ENCODE data around the gene MYLK. TPM values are rescaled to one million over a fixed set of nuclear protein-coding genes. Genes with fewer than 3 reads are reported as not detected.

The MYLK gene
- total and polyA plus RNA-seq, 4 donors: 17.1 to 158 (median 41.9) TPM

DNA sequence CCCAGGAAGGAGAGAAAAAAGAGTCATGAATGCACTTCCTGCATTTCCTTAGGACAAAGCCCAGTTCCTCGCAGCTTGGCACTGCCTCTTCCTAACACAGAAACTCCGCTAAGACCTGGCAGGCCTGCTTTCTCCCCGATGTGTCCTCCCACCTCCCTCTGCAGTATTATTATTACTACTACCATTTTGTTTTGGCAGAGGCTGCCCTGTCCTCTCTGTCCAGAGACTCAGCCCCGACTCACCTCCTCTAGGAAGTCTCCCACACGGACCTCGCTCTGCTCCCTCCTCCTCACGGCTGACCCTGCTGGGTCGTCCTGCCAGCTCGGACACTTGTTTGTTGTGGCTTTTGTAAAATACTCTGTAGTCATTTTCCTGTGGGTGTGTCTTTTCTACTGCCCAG lies 192.1 kb downstream of the MYLK start:
- Histone ChIP-seq H3K9ac (ENCODE audit: low read depth in 1 of 2, low read length in 2 of 2) (no peak overlapping the region), H3K9me3 (ENCODE audit: control insufficient read depth in 4 of 4, low read length in 3 of 4) (no peaks in the 10 kb centered on the region), H3K4me3 (ENCODE audit: low read depth in 1 of 3, low read length in 3 of 3) (no peak overlapping the region), H3K27me3 (ENCODE audit: control insufficient read depth in 4 of 4, insufficient read depth in 4 of 4, low read length in 3 of 4) (no peaks in the 10 kb centered on the region), H3K36me3 (ENCODE audit: control insufficient read depth in 4 of 4, insufficient read depth in 3 of 4, low read depth in 1 of 4, low read length in 3 of 4) (peaks cover 4 to 56% (median 29%) of the 10 kb centered on the region in 4 donors), H3K27ac (ENCODE audit: low read depth in 1 of 2, low read length in 2 of 2) (peak overlapping the region in 1 of 2 donors; percentile 51), H3K4me1 (ENCODE audit: control insufficient read depth in 4 of 4, insufficient read depth in 4 of 4, low read length in 3 of 4) (peaks cover 0 to 6% (median 4%) of the 10 kb centered on the region in 4 donors)
- 70% methylated on average over 9 of the region's 9 CpGs for WGBS
- no peak for DNase-seq (ENCODE audit: low spot score)
- TF ChIP-seq SP1 (IDR thresholded peaks at IDR 0.05) (no peak), NR2F2 (IDR thresholded peaks at IDR 0.05) (no peak), JUND (IDR thresholded peaks at IDR 0.05) (no peak), HNF4A (conservative IDR thresholded peaks at IDR 0.05) (no peak), GABPA (IDR thresholded peaks at IDR 0.05 in 1 of 2, conservative IDR thresholded peaks at IDR 0.05 in 1 of 2) (no peak), RXRA (IDR thresholded peaks at IDR 0.05) (no peak), FOXA1 (IDR thresholded peaks at IDR 0.05) (no peak), EGR1 (IDR thresholded peaks at IDR 0.05; ENCODE audit: low read depth in 2 of 2) (no peak)
- TF ChIP-seq, protein P1, sequence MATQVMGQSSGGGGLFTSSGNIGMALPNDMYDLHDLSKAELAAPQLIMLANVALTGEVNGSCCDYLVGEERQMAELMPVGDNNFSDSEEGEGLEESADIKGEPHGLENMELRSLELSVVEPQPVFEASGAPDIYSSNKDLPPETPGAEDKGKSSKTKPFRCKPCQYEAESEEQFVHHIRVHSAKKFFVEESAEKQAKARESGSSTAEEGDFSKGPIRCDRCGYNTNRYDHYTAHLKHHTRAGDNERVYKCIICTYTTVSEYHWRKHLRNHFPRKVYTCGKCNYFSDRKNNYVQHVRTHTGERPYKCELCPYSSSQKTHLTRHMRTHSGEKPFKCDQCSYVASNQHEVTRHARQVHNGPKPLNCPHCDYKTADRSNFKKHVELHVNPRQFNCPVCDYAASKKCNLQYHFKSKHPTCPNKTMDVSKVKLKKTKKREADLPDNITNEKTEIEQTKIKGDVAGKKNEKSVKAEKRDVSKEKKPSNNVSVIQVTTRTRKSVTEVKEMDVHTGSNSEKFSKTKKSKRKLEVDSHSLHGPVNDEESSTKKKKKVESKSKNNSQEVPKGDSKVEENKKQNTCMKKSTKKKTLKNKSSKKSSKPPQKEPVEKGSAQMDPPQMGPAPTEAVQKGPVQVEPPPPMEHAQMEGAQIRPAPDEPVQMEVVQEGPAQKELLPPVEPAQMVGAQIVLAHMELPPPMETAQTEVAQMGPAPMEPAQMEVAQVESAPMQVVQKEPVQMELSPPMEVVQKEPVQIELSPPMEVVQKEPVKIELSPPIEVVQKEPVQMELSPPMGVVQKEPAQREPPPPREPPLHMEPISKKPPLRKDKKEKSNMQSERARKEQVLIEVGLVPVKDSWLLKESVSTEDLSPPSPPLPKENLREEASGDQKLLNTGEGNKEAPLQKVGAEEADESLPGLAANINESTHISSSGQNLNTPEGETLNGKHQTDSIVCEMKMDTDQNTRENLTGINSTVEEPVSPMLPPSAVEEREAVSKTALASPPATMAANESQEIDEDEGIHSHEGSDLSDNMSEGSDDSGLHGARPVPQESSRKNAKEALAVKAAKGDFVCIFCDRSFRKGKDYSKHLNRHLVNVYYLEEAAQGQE (IDR thresholded peaks at IDR 0.05): no peak
- TF ChIP-seq, protein P2, sequence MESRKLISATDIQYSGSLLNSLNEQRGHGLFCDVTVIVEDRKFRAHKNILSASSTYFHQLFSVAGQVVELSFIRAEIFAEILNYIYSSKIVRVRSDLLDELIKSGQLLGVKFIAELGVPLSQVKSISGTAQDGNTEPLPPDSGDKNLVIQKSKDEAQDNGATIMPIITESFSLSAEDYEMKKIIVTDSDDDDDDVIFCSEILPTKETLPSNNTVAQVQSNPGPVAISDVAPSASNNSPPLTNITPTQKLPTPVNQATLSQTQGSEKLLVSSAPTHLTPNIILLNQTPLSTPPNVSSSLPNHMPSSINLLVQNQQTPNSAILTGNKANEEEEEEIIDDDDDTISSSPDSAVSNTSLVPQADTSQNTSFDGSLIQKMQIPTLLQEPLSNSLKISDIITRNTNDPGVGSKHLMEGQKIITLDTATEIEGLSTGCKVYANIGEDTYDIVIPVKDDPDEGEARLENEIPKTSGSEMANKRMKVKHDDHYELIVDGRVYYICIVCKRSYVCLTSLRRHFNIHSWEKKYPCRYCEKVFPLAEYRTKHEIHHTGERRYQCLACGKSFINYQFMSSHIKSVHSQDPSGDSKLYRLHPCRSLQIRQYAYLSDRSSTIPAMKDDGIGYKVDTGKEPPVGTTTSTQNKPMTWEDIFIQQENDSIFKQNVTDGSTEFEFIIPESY (IDR thresholded peaks at IDR 0.05): no peak
- TF ChIP-seq, protein P3, sequence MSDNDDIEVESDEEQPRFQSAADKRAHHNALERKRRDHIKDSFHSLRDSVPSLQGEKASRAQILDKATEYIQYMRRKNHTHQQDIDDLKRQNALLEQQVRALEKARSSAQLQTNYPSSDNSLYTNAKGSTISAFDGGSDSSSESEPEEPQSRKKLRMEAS (IDR thresholded peaks at IDR 0.05): no peak
- TF ChIP-seq, protein P4, sequence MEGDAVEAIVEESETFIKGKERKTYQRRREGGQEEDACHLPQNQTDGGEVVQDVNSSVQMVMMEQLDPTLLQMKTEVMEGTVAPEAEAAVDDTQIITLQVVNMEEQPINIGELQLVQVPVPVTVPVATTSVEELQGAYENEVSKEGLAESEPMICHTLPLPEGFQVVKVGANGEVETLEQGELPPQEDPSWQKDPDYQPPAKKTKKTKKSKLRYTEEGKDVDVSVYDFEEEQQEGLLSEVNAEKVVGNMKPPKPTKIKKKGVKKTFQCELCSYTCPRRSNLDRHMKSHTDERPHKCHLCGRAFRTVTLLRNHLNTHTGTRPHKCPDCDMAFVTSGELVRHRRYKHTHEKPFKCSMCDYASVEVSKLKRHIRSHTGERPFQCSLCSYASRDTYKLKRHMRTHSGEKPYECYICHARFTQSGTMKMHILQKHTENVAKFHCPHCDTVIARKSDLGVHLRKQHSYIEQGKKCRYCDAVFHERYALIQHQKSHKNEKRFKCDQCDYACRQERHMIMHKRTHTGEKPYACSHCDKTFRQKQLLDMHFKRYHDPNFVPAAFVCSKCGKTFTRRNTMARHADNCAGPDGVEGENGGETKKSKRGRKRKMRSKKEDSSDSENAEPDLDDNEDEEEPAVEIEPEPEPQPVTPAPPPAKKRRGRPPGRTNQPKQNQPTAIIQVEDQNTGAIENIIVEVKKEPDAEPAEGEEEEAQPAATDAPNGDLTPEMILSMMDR (IDR thresholded peaks at IDR 0.05; ENCODE audit: low read depth, low read length, missing input control): no peak

DNA sequence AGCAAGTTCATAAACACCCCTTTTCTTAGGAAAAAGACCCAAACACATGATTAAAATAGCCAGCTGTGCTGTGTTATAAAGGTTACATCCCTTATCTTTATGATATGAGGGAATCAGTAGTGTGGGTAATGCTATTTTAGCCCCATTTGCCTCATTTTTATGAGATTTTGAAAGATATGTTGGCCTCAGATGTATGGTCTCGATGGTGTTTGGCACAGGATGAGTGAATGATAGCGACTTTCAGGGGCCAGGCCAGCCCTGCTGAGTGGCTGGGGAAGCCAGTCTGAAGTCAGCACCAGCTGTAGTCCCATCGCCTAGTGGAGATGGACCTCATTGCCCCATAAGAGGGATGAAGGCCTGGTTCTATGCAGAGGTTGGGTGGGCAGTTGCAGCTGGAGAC lies 194.3 kb downstream of the MYLK start:
- no peaks in the 10 kb centered on the region for H3K9me3 ChIP-seq (ENCODE audit: control insufficient read depth in 4 of 4, low read length in 3 of 4)
- H3K36me3 ChIP-seq (ENCODE audit: control insufficient read depth in 4 of 4, insufficient read depth in 3 of 4, low read depth in 1 of 4, low read length in 3 of 4): peaks cover 4 to 53% (median 33%) of the 10 kb centered on the region in 4 donors
- DNase-seq (ENCODE audit: low spot score): no peak
- H3K4me1 ChIP-seq (ENCODE audit: control insufficient read depth in 4 of 4, insufficient read depth in 4 of 4, low read length in 3 of 4): peaks cover 0 to 3% (median under 1%) of the 10 kb centered on the region in 4 donors
- H3K4me3 ChIP-seq (ENCODE audit: low read depth in 1 of 3, low read length in 3 of 3): no peak overlapping the region
- no peaks in the 10 kb centered on the region for H3K27me3 ChIP-seq (ENCODE audit: control insufficient read depth in 4 of 4, insufficient read depth in 4 of 4, low read length in 3 of 4)
- no peak overlapping the region for H3K27ac ChIP-seq (ENCODE audit: low read depth in 1 of 2, low read length in 2 of 2)
- no peak overlapping the region for H3K9ac ChIP-seq (ENCODE audit: low read depth in 1 of 2, low read length in 2 of 2)
- 91% methylated on average over 3 of the region's 3 CpGs for WGBS
- TF ChIP-seq HNF4A (conservative IDR thresholded peaks at IDR 0.05) (no peak), EGR1 (IDR thresholded peaks at IDR 0.05; ENCODE audit: low read depth in 2 of 2) (no peak), JUND (IDR thresholded peaks at IDR 0.05) (no peak), GABPA (IDR thresholded peaks at IDR 0.05 in 1 of 2, conservative IDR thresholded peaks at IDR 0.05 in 1 of 2) (no peak), HNF4G (IDR thresholded peaks at IDR 0.05) (no peak), FOXA1 (IDR thresholded peaks at IDR 0.05) (no peak), TAF1 (conservative IDR thresholded peaks at IDR 0.05) (no peak), YY1 (IDR thresholded peaks at IDR 0.05) (no peak), RXRA (IDR thresholded peaks at IDR 0.05) (no peak), FOXA2 (IDR thresholded peaks at IDR 0.05) (no peak), RAD21 (IDR thresholded peaks at IDR 0.05) (no peak), NR2F2 (IDR thresholded peaks at IDR 0.05) (no peak)
- TF ChIP-seq, protein P5, sequence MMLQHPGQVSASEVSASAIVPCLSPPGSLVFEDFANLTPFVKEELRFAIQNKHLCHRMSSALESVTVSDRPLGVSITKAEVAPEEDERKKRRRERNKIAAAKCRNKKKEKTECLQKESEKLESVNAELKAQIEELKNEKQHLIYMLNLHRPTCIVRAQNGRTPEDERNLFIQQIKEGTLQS (IDR thresholded peaks at IDR 0.05): no peak
- TF ChIP-seq, protein P3 (IDR thresholded peaks at IDR 0.05): no peak
- TF ChIP-seq, protein P4 (IDR thresholded peaks at IDR 0.05; ENCODE audit: low read depth, low read length, missing input control): no peak
- TF ChIP-seq, protein P2 (IDR thresholded peaks at IDR 0.05): no peak

All from liver (tissue), 9 donors.